Measurements from ENCODE around the gene BCL2L12. TPM values are rescaled to one million over a fixed set of nuclear protein-coding genes. Genes with fewer than 3 reads are reported as not detected.

BCL2L12 gene
- total RNA-seq, 4 donors from 2014 or later = 3.1 to 28.0 (median 7.5) TPM

GRCh38 chr19:49687150-49687549 is 21.4 kb downstream of the BCL2L12 start:
- peaks cover 27% of the 10 kb centered on the region for H3K4me1 ChIP-seq
- TF ChIP-seq POLR2AphosphoS5 (IDR thresholded peaks at IDR 0.05) (no peak), POLR2A (IDR thresholded peaks at IDR 0.05) (no peak), EP300 (IDR thresholded peaks at IDR 0.05) (no peak), CTCF (IDR thresholded peaks at IDR 0.05) (no peak)
- no peak overlapping the region for H3K4me3 ChIP-seq
- no peak overlapping the region for H3K27ac ChIP-seq
- WGBS = 82% methylated on average over 6 of the region's 12 CpGs
- peaks cover 49% of the 10 kb centered on the region for H3K36me3 ChIP-seq
- no peaks in the 10 kb centered on the region for H3K9me3 ChIP-seq
- no peak for DNase-seq (ENCODE audit: low spot score in 2 of 2)
- no peaks in the 10 kb centered on the region for H3K27me3 ChIP-seq

- peak in 1 of 2 donors; percentile 72 for DNase-seq (ENCODE audit: low spot score in 2 of 2)
- H3K4me3 ChIP-seq = peak overlapping the region; percentile 7
- H3K36me3 ChIP-seq = peaks cover 44% of the 10 kb centered on the region
- H3K4me1 ChIP-seq = peaks cover 27% of the 10 kb centered on the region
- H3K27me3 ChIP-seq = no peaks in the 10 kb centered on the region
- whole genome bisulfite sequencing = 70% methylated on average over 23 of the region's 26 CpGs
- no peaks in the 10 kb centered on the region for H3K9me3 ChIP-seq
- TF ChIP-seq CTCF (IDR thresholded peaks at IDR 0.05) = no peak
- no peak for TF ChIP-seq EP300 (IDR thresholded peaks at IDR 0.05)
- no peak for TF ChIP-seq POLR2A (IDR thresholded peaks at IDR 0.05)
- no peak for TF ChIP-seq POLR2AphosphoS5 (IDR thresholded peaks at IDR 0.05)
- peak overlapping the region; percentile 31 for H3K27ac ChIP-seq
Measured at GRCh38 chr19:49687566-49688316, 22.0 kb downstream of the BCL2L12 start.

GRCh38 chr19:49688531-49689132 is 22.9 kb downstream of the BCL2L12 start:
- peaks cover 35% of the 10 kb centered on the region for H3K36me3 ChIP-seq
- H3K4me1 ChIP-seq = peaks cover 27% of the 10 kb centered on the region
- 79% methylated on average over 10 of the region's 12 CpGs for WGBS
- H3K4me3 ChIP-seq = peak overlapping the region; percentile 57
- peak in 1 of 2 donors; percentile 76 for DNase-seq (ENCODE audit: low spot score in 2 of 2)
- no peak for TF ChIP-seq POLR2AphosphoS5 (IDR thresholded peaks at IDR 0.05)
- TF ChIP-seq EP300 (IDR thresholded peaks at IDR 0.05) = no peak
- TF ChIP-seq CTCF (IDR thresholded peaks at IDR 0.05) = no peak
- no peak for TF ChIP-seq POLR2A (IDR thresholded peaks at IDR 0.05)
- H3K9me3 ChIP-seq = no peaks in the 10 kb centered on the region
- peak overlapping the region; percentile 31 for H3K27ac ChIP-seq
- no peaks in the 10 kb centered on the region for H3K27me3 ChIP-seq

- Histone ChIP-seq H3K4me3 (peak within 1 kb of the TSS; percentile 57), H3K36me3 (peaks cover 28% of the 10 kb centered on the region), H3K27me3 (no peaks in the 10 kb centered on the region), H3K4me1 (peaks cover 27% of the 10 kb centered on the region), H3K27ac (peak within 1 kb of the TSS; percentile 49), H3K9me3 (no peaks in the 10 kb centered on the region)
- TF ChIP-seq CTCF (IDR thresholded peaks at IDR 0.05) (peak in 1 of 2 donors; percentile 68), POLR2A (IDR thresholded peaks at IDR 0.05) (no peak)
- 20% methylated on average over 25 of the region's 54 CpGs for WGBS
- DNase-seq (ENCODE audit: low spot score in 2 of 2) = peak in 1 of 2 donors; percentile 83
Measured at GRCh38 chr19:49689133-49690078, 23.7 kb downstream of the BCL2L12 start, which contains the start of gene ADM5. ADM5 (plus strand) TSS chr19:49689594; CDS start chr19:49689838, 244 bp downstream.

Measured in suprapubic skin (tissue), 4 donors.